Right kidney (tissue), 1 donor: ENCODE measurements around the gene PILRA.
"Not testable (repeated sequence)": the region's sequence is repeated elsewhere in the genome, so short reads cannot be mapped to it uniquely, and the experiment has no call there.

Experiments
- DNase-seq: peaks from one replicate; pipeline ENCODE4 v3.0.0-alpha.2; 2016

Gene PILRA

GRCh38 chr7:100358027-100358856 is 15.0 kb upstream of the PILRA start, which contains the start of gene PILRB:
Gene PILRB, plus strand, starts transcription at chr7:100358117. Its CDS starts 186 bp downstream, at chr7:100358303.
- DNase-seq: no peak

GRCh38 chr7:100358857-100359212 is 14.5 kb upstream of the PILRA start:
- no peak for DNase-seq

GRCh38 chr7:100360135-100360854 is 13.0 kb upstream of the PILRA start:
- no peak for DNase-seq

- DNase-seq: no peak
Measured at GRCh38 chr7:100363098-100363497, 10.2 kb upstream of the PILRA start.

- not testable (repeated sequence) for DNase-seq
Measured at GRCh38 chr7:100363797-100364196, 9.5 kb upstream of the PILRA start.

GRCh38 chr7:100364480-100364879 is 8.8 kb upstream of the PILRA start:
- DNase-seq: no peak

- not testable (repeated sequence) for DNase-seq
Measured at GRCh38 chr7:100365998-100366367, 7.3 kb upstream of the PILRA start.

- no peak for DNase-seq
Measured at GRCh38 chr7:100366411-100367250, 6.7 kb upstream of the PILRA start.

GRCh38 chr7:100367251-100367620 is 6.1 kb upstream of the PILRA start:
- no peak for DNase-seq

GRCh38 chr7:100367676-100368613 is 5.3 kb upstream of the PILRA start:
- DNase-seq: no peak

- no peak for DNase-seq
Measured at GRCh38 chr7:100369105-100369504, 4.2 kb upstream of the PILRA start.

- no peak for DNase-seq
Measured at GRCh38 chr7:100370303-100370702, 3.0 kb upstream of the PILRA start.

GRCh38 chr7:100370746-100371145 is 2.5 kb upstream of the PILRA start:
- no peak for DNase-seq

- no peak for DNase-seq
Measured at GRCh38 chr7:100371561-100372171, 1.6 kb upstream of the PILRA start.

GRCh38 chr7:100372256-100372655 is 1.0 kb upstream of the PILRA start:
- no peak for DNase-seq

GRCh38 chr7:100372694-100373093 is 593 bp upstream of the PILRA start:
- DNase-seq: no peak

GRCh38 chr7:100373870-100374598 is 747 bp downstream of the PILRA start:
- not testable (repeated sequence) for DNase-seq

GRCh38 chr7:100374601-100375000 is 1.3 kb downstream of the PILRA start:
- DNase-seq: no peak

- no peak for DNase-seq
Measured at GRCh38 chr7:100376066-100376465, 2.8 kb downstream of the PILRA start.

- DNase-seq: no peak
Measured at GRCh38 chr7:100378114-100378755, 4.9 kb downstream of the PILRA start.
